Neuronal stem cell (in vitro differentiated cells): ENCODE results near the gene PAOX.
"Not testable (repeated sequence)": the region's sequence is repeated elsewhere in the genome, so short reads cannot be mapped to it uniquely, and the experiment has no call there.

Source experiments
- DNase-seq: peaks from one replicate; pipeline ENCODE4 v3.0.0-alpha.2; 2013; ENCODE audit warnings: low spot score
- H2AFZ ChIP-seq: one replicate; pipeline ENCODE4 v1.6.1; 2013; ENCODE audit warnings: mild to moderate bottlenecking, low read length, inconsistent platforms
- H2AK5ac ChIP-seq: 2 replicates; pipeline ENCODE4 v1.6.1; 2013; ENCODE audit warnings: low read depth, mild to moderate bottlenecking, inconsistent platforms, low read length, moderate library complexity, mixed read lengths
- H2BK120ac ChIP-seq: 2 replicates; pipeline ENCODE4 v1.6.1; 2013; ENCODE audit warnings: low read depth, mild to moderate bottlenecking, inconsistent platforms, low read length, moderate library complexity, mixed read lengths
- H2BK12ac ChIP-seq: one replicate; pipeline ENCODE4 v1.6.1; 2013; ENCODE audit warnings: low read length, inconsistent platforms
- H2BK15ac ChIP-seq: 2 replicates; pipeline ENCODE4 v1.6.1; 2013; ENCODE audit warnings: mild to moderate bottlenecking, low read length, inconsistent platforms, mixed read lengths
- H2BK5ac ChIP-seq: one replicate; pipeline ENCODE4 v1.6.1; 2013; ENCODE audit warnings: inconsistent platforms, mild to moderate bottlenecking, low read length, moderate library complexity
- H3K14ac ChIP-seq: one replicate; pipeline ENCODE4 v1.6.1; 2013; ENCODE audit warnings: low read length, inconsistent platforms
- H3K18ac ChIP-seq: 2 replicates; pipeline ENCODE4 v1.6.1; 2013; ENCODE audit warnings: low read length, inconsistent platforms
- H3K23ac ChIP-seq: 2 replicates; pipeline ENCODE4 v1.6.1; 2013; ENCODE audit warnings: low read depth, mild to moderate bottlenecking, mixed read lengths, low read length, inconsistent platforms; ENCODE audit not compliant: poor library complexity
- H3K27ac ChIP-seq: replicated peaks from 3 replicates; pipeline ENCODE4 v1.5.1; 2013; ENCODE audit warnings: low read length, inconsistent platforms
- H3K27me3 ChIP-seq, 3 experiments: 2 replicates each; pipeline ENCODE4 v1.6.1; 2013; ENCODE audit warnings: low read length in 3 of 3, mild to moderate bottlenecking in 2 of 3, inconsistent platforms in 1 of 3, low read depth in 1 of 3, mixed read lengths in 1 of 3, moderate library complexity in 1 of 3; ENCODE audit not compliant: control insufficient read depth in 3 of 3, insufficient read depth in 3 of 3
- H3K36me3 ChIP-seq, 2 donors: replicated peaks in 1 of 2; 2 replicates each; pipeline ENCODE4 v1.6.1; 2013; ENCODE audit warnings: low read length in 2 of 2; ENCODE audit not compliant: control insufficient read depth in 2 of 2, insufficient read depth in 2 of 2
- H3K4ac ChIP-seq: 2 replicates; pipeline ENCODE4 v1.6.1; 2013; ENCODE audit warnings: inconsistent platforms, mild to moderate bottlenecking, low read length, moderate library complexity
- H3K4me1 ChIP-seq, 2 donors: 1 replicate in 1 of 2; 2 replicates in 1 of 2; pipeline ENCODE4 v1.6.1; 2013; ENCODE audit warnings: low read length in 2 of 2, low read depth in 1 of 2; ENCODE audit not compliant: control insufficient read depth in 2 of 2, insufficient read depth in 1 of 2
- H3K4me2 ChIP-seq: one replicate; pipeline ENCODE4 v1.6.1; 2013; ENCODE audit warnings: mild to moderate bottlenecking, low read length, inconsistent platforms; ENCODE audit not compliant: insufficient read depth, poor library complexity, severe bottlenecking
- H3K4me3 ChIP-seq, 2 donors: 2 replicates each; pipeline ENCODE4 v1.5.1; 2013; ENCODE audit warnings: low read length in 2 of 2, mild to moderate bottlenecking in 2 of 2, inconsistent platforms in 1 of 2, moderate library complexity in 1 of 2
- H3K79me1 ChIP-seq: one replicate; pipeline ENCODE4 v1.6.1; 2013; ENCODE audit warnings: low read depth, mild to moderate bottlenecking, inconsistent platforms, low read length, moderate library complexity
- H3K9ac ChIP-seq: one replicate; pipeline ENCODE4 v1.6.1; 2013; ENCODE audit warnings: mild to moderate bottlenecking, low read depth, low read length, inconsistent platforms; ENCODE audit not compliant: poor library complexity
- H3K9me3 ChIP-seq, 2 donors: replicated peaks in 1 of 2; 2 replicates each; pipeline versions ENCODE3 to v1.6.1; 2013; ENCODE audit warnings: low read length in 2 of 2, mild to moderate bottlenecking in 2 of 2, inconsistent platforms in 1 of 2, low read depth in 1 of 2, mixed read lengths in 1 of 2, moderate library complexity in 1 of 2; ENCODE audit not compliant: control insufficient read depth in 2 of 2, insufficient read depth in 1 of 2
- H4K8ac ChIP-seq: one replicate; pipeline ENCODE4 v1.6.1; 2013; ENCODE audit warnings: low read depth, mild to moderate bottlenecking, inconsistent platforms, low read length, moderate library complexity
- H4K91ac ChIP-seq: one replicate; pipeline ENCODE4 v1.6.1; 2013; ENCODE audit warnings: low read length, low read depth, mild to moderate bottlenecking, inconsistent platforms; ENCODE audit not compliant: poor library complexity
- WGBS, 2 donors: extraction: QIAGEN DNeasy Blood & Tissue Kit; methylation state at CpG; one replicate each; pipeline ENCODE4 v1.1.7; 2013; ENCODE audit warnings: missing lambda C conversion rate in 2 of 2, mixed read lengths in 1 of 2; ENCODE audit not compliant: insufficient read length in 2 of 2, insufficient replicate concordance in 1 of 2; ENCODE audit errors: extremely low coverage in 2 of 2; 5-methylcytosine and 5-hydroxymethylcytosine counted together

PAOX gene

GRCh38 chr10:133383551-133383950, 4.5 kb downstream of the PAOX start:
- H2BK5ac ChIP-seq = no peak overlapping the region
- H2BK120ac ChIP-seq = no peak overlapping the region
- H4K91ac ChIP-seq = no peak overlapping the region
- no peak for DNase-seq
- no peak overlapping the region for H2AFZ ChIP-seq
- no peak overlapping the region for H2AK5ac ChIP-seq
- no peaks in the 10 kb centered on the region for H3K9me3 ChIP-seq
- H3K4me2 ChIP-seq = no peak overlapping the region
- H2BK15ac ChIP-seq = no peak overlapping the region
- no peaks in the 10 kb centered on the region for H3K36me3 ChIP-seq
- H3K14ac ChIP-seq = no peak overlapping the region
- H3K4me3 ChIP-seq = no peak overlapping the region
- H4K8ac ChIP-seq = no peak overlapping the region
- H3K27ac ChIP-seq = no peak overlapping the region
- no peak overlapping the region for H3K9ac ChIP-seq
- H3K79me1 ChIP-seq = peaks cover 7% of the 10 kb centered on the region
- H3K18ac ChIP-seq = no peak overlapping the region
- H3K23ac ChIP-seq = no peak overlapping the region
- H3K4me1 ChIP-seq = peaks cover 0 to 3% of the 10 kb centered on the region in 2 donors
- no CpG with 5 or more reads among the region's 4 CpGs for WGBS, 2 donors
- no peak overlapping the region for H2BK12ac ChIP-seq
- H3K4ac ChIP-seq = no peak overlapping the region
- H3K27me3 ChIP-seq = no peaks in the 10 kb centered on the region

GRCh38 chr10:133384071-133384470, 5.0 kb downstream of the PAOX start:
- Histone ChIP-seq H3K27ac (no peak overlapping the region), H3K14ac (no peak overlapping the region), H3K18ac (no peak overlapping the region), H3K9ac (no peak overlapping the region), H3K4me3 (no peak overlapping the region), H2BK5ac (no peak overlapping the region), H3K79me1 (peaks cover 7% of the 10 kb centered on the region), H3K36me3 (no peaks in the 10 kb centered on the region), H3K4ac (no peak overlapping the region), H2AK5ac (no peak overlapping the region), H2BK120ac (no peak overlapping the region), H2BK15ac (no peak overlapping the region), H3K27me3 (no peaks in the 10 kb centered on the region), H3K4me2 (no peak overlapping the region), H4K8ac (no peak overlapping the region), H4K91ac (no peak overlapping the region), H2AFZ (no peak overlapping the region), H3K23ac (no peak overlapping the region), H2BK12ac (no peak overlapping the region), H3K4me1 (peaks cover 0 to 3% of the 10 kb centered on the region in 2 donors), H3K9me3 (no peaks in the 10 kb centered on the region)
- DNase-seq = no peak
- no CpG with 5 or more reads among the region's 13 CpGs for WGBS, 2 donors

- no peak overlapping the region for H3K23ac ChIP-seq
- H2AFZ ChIP-seq = no peak overlapping the region
- H3K18ac ChIP-seq = no peak overlapping the region
- H3K27me3 ChIP-seq = no peaks in the 10 kb centered on the region
- no peaks in the 10 kb centered on the region for H3K36me3 ChIP-seq
- no peak overlapping the region for H2BK12ac ChIP-seq
- no peak overlapping the region for H2BK5ac ChIP-seq
- no peak overlapping the region for H3K27ac ChIP-seq
- no peaks in the 10 kb centered on the region for H3K4me1 ChIP-seq
- no peak overlapping the region for H3K4me2 ChIP-seq
- no peak overlapping the region for H3K4me3 ChIP-seq
- no peak overlapping the region for H3K4ac ChIP-seq
- peaks cover 3% of the 10 kb centered on the region for H3K79me1 ChIP-seq
- no peak overlapping the region for H2AK5ac ChIP-seq
- H2BK120ac ChIP-seq = no peak overlapping the region
- no peak overlapping the region for H4K8ac ChIP-seq
- H2BK15ac ChIP-seq = no peak overlapping the region
- no peak for DNase-seq
- WGBS, 2 donors = no CpG with 5 or more reads among the region's 2 CpGs
- H4K91ac ChIP-seq = no peak overlapping the region
- H3K9ac ChIP-seq = no peak overlapping the region
- no peak overlapping the region for H3K14ac ChIP-seq
- no peaks in the 10 kb centered on the region for H3K9me3 ChIP-seq
Measured at GRCh38 chr10:133385214-133385613, 6.2 kb downstream of the PAOX start.

- not testable (repeated sequence) for H3K4ac ChIP-seq, H3K27me3 ChIP-seq, H3K79me1 ChIP-seq, H3K9me3 ChIP-seq, H3K4me2 ChIP-seq, H2BK12ac ChIP-seq, H2AK5ac ChIP-seq, H3K14ac ChIP-seq, H3K4me1 ChIP-seq, H3K4me3 ChIP-seq, H3K23ac ChIP-seq, H3K36me3 ChIP-seq, H3K18ac ChIP-seq, H2BK15ac ChIP-seq, H2BK5ac ChIP-seq, H2AFZ ChIP-seq, H3K9ac ChIP-seq, H4K8ac ChIP-seq, H2BK120ac ChIP-seq, H4K91ac ChIP-seq, H3K27ac ChIP-seq, DNase-seq
- WGBS, 2 donors = no CpG with 5 or more reads among the region's 4 CpGs
Measured at GRCh38 chr10:133386951-133387350, 7.9 kb downstream of the PAOX start.
